Liver (tissue), 9 donors: ENCODE data around the gene NFAT5. TPM values are rescaled to one million over a fixed set of nuclear protein-coding genes. Genes with fewer than 3 reads are reported as not detected.

ENCODE experiments used
- DNase-seq: peaks from one replicate; pipeline ENCODE4 v3.0.0-alpha.2; 2017; ENCODE audit warnings: low spot score
- H3K27ac ChIP-seq, 2 donors: one replicate each; pipeline ENCODE4 v1.7.0; 2013; ENCODE audit warnings: inconsistent platforms in 2 of 2, low read length in 2 of 2, control low read depth in 1 of 2, low read depth in 1 of 2, mild to moderate bottlenecking in 1 of 2
- H3K27me3 ChIP-seq, 4 donors: one replicate each; pipeline versions ENCODE4 v1.6.1 to v1.7.0; 2013; ENCODE audit warnings: low read length in 3 of 4, inconsistent platforms in 1 of 4, mild to moderate bottlenecking in 1 of 4, moderate library complexity in 1 of 4; ENCODE audit not compliant: control insufficient read depth in 4 of 4, insufficient read depth in 4 of 4
- H3K36me3 ChIP-seq, 4 donors: one replicate each; pipeline versions ENCODE4 v1.6.1 to v1.7.0; 2013; ENCODE audit warnings: low read length in 3 of 4, mild to moderate bottlenecking in 3 of 4, low read depth in 1 of 4, moderate library complexity in 1 of 4; ENCODE audit not compliant: control insufficient read depth in 4 of 4, insufficient read depth in 3 of 4
- H3K4me1 ChIP-seq, 4 donors: one replicate each; pipeline versions ENCODE4 v1.6.1 to v1.7.0; 2013; ENCODE audit warnings: low read length in 3 of 4, mild to moderate bottlenecking in 3 of 4, moderate library complexity in 1 of 4; ENCODE audit not compliant: control insufficient read depth in 4 of 4, insufficient read depth in 4 of 4
- H3K4me3 ChIP-seq, 3 donors: one replicate each; pipeline versions ENCODE4 v1.6.1 to v1.7.0; 2013; ENCODE audit warnings: low read length in 3 of 3, control low read depth in 1 of 3, low read depth in 1 of 3, mild to moderate bottlenecking in 1 of 3
- H3K9ac ChIP-seq, 2 donors: one replicate each; pipeline ENCODE4 v1.7.0; 2013; ENCODE audit warnings: low read length in 2 of 2, mild to moderate bottlenecking in 2 of 2, moderate library complexity in 2 of 2, control low read depth in 1 of 2, low read depth in 1 of 2
- H3K9me3 ChIP-seq, 4 donors: one replicate each; pipeline versions ENCODE4 v1.6.1 to v1.7.0; 2013; ENCODE audit warnings: low read length in 3 of 4; ENCODE audit not compliant: control insufficient read depth in 4 of 4
- EGR1 ChIP-seq, 2 donors: IDR thresholded peaks; 2 replicates each; pipeline ENCODE4 v1.6.1; 2016 to 2018; ENCODE audit warnings: antibody characterized with exemption in 2 of 2, low read depth in 2 of 2
- FOXA1 ChIP-seq: IDR thresholded peaks from 2 replicates; pipeline ENCODE4 v1.6.1; 2016; ENCODE audit warnings: antibody characterized with exemption
- FOXA2 ChIP-seq: IDR thresholded peaks from 2 replicates; pipeline ENCODE4 v1.6.1; 2016; ENCODE audit warnings: antibody characterized with exemption
- GABPA ChIP-seq, 2 donors: IDR thresholded peaks in 1 of 2; conservative IDR thresholded peaks in 1 of 2; 2 replicates each; pipeline ENCODE4 v1.6.1; 2016; ENCODE audit warnings: antibody characterized with exemption in 2 of 2, mild to moderate bottlenecking in 1 of 2, moderate library complexity in 1 of 2
- HNF4A ChIP-seq, 2 donors: conservative IDR thresholded peaks; 2 replicates each; pipeline ENCODE4 v1.6.1; 2016; ENCODE audit warnings: antibody characterized with exemption in 2 of 2, mild to moderate bottlenecking in 2 of 2
- HNF4G ChIP-seq: IDR thresholded peaks from 2 replicates; pipeline ENCODE4 v1.6.1; 2016; ENCODE audit warnings: antibody characterized with exemption
- JUND ChIP-seq, 2 donors: IDR thresholded peaks; 2 replicates each; pipeline ENCODE4 v1.6.1; 2016; ENCODE audit warnings: antibody characterized with exemption in 2 of 2
- NR2F2 ChIP-seq: IDR thresholded peaks from 2 replicates; pipeline ENCODE4 v1.6.1; 2016; ENCODE audit warnings: antibody characterized with exemption
- RAD21 ChIP-seq, 2 donors: IDR thresholded peaks; 2 replicates each; pipeline ENCODE4 v1.6.1; 2016; ENCODE audit warnings: antibody characterized with exemption in 2 of 2, mild to moderate bottlenecking in 2 of 2
- RXRA ChIP-seq, 2 donors: IDR thresholded peaks; 2 replicates each; pipeline ENCODE4 v1.6.1; 2017 to 2018; ENCODE audit warnings: antibody characterized with exemption in 2 of 2, mild to moderate bottlenecking in 1 of 2
- SP1 ChIP-seq: IDR thresholded peaks from 2 replicates; pipeline ENCODE4 v1.6.1; 2018; ENCODE audit warnings: antibody characterized with exemption, mild to moderate bottlenecking
- TAF1 ChIP-seq: conservative IDR thresholded peaks from 2 replicates; pipeline ENCODE4 v1.6.1; 2016; ENCODE audit warnings: antibody characterized with exemption, mild to moderate bottlenecking
- YY1 ChIP-seq: IDR thresholded peaks from 2 replicates; pipeline ENCODE4 v1.6.1; 2016; ENCODE audit warnings: antibody characterized with exemption, mild to moderate bottlenecking
- WGBS: extraction: QIAGEN DNeasy Blood & Tissue Kit; methylation state at CpG from one replicate; pipeline ENCODE4 v1.1.7; 2013; 5-methylcytosine and 5-hydroxymethylcytosine counted together
- polyA plus RNA-seq, 2 donors: library from polyadenylated mRNA; stranded (reverse) in 1 of 2; unstranded in 1 of 2; fragments of 200-250 nt in 1 of 2; fragments of >200 nt in 1 of 2; fragmentation: Nextera tagmentation in 1 of 2; extraction: Ambion mirVana in 1 of 2; gene quantifications; one replicate each; pipeline versions ENCODE4 v1.2.1 to v1.2.3, GENCODE V29; 2013 to 2015
- total RNA-seq, 2 donors: library from RNA; depleted of rRNA; stranded (reverse); fragments of >200 nt; gene quantifications; one replicate each; pipeline ENCODE4 v1.2.3, GENCODE V29; 2014
- TF ChIP-seq, protein P1 (sequence below): IDR thresholded peaks from 2 replicates; pipeline ENCODE4 v1.6.1; 2016; ENCODE audit warnings: antibody characterized with exemption, mild to moderate bottlenecking
- TF ChIP-seq, protein P2 (sequence below): fragments of 150-350 bp; IDR thresholded peaks from 2 replicates; pipeline ENCODE4 v1.5.1; 2017; ENCODE audit warnings: improper control_type of control experiment, low read depth, low read length; ENCODE audit not compliant: missing input control
- TF ChIP-seq, protein P3 (sequence below): IDR thresholded peaks from 2 replicates; pipeline ENCODE4 v1.6.1; 2016; ENCODE audit warnings: antibody characterized with exemption
- TF ChIP-seq, protein P4 (sequence below): IDR thresholded peaks from 2 replicates; pipeline ENCODE4 v1.6.1; 2016; ENCODE audit warnings: antibody characterized with exemption
- TF ChIP-seq, protein P5 (sequence below): IDR thresholded peaks from 2 replicates; pipeline ENCODE4 v1.6.1; 2016; ENCODE audit warnings: antibody characterized with exemption
- donor health status: healthy.
- donor health status: healthy.
- donor health status: healthy.
- donor health status: healthy.
- donor health status: healthy.

Gene NFAT5
- total and polyA plus RNA-seq, 4 donors = 1.5 to 21.0 (median 11.2) TPM

DNA sequence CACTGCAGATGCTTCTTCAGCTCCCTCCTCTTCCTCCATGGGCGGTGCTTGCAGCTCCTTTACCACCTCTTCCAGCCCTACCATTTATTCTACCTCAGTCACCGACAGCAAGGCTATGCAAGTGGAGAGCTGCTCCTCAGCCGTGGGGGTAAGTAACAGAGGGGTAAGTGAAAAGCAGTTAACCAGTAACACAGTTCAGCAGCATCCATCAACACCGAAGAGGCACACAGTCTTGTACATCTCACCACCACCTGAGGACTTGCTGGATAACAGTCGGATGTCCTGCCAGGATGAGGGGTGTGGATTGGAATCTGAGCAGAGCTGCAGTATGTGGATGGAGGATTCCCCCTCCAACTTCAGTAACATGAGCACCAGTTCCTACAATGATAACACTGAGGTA is 81.3 kb downstream of the NFAT5 start:
- Histone ChIP-seq H3K27ac (no peak overlapping the region), H3K4me3 (no peak overlapping the region), H3K36me3 (peaks cover 1 to 9% (median 8%) of the 10 kb centered on the region in 4 donors), H3K27me3 (no peaks in the 10 kb centered on the region), H3K4me1 (peaks cover 0 to 9% (median 2%) of the 10 kb centered on the region in 4 donors), H3K9ac (no peak overlapping the region), H3K9me3 (no peaks in the 10 kb centered on the region)
- WGBS = 98% methylated on average over 5 of the region's 5 CpGs
- TF ChIP-seq, protein P1, sequence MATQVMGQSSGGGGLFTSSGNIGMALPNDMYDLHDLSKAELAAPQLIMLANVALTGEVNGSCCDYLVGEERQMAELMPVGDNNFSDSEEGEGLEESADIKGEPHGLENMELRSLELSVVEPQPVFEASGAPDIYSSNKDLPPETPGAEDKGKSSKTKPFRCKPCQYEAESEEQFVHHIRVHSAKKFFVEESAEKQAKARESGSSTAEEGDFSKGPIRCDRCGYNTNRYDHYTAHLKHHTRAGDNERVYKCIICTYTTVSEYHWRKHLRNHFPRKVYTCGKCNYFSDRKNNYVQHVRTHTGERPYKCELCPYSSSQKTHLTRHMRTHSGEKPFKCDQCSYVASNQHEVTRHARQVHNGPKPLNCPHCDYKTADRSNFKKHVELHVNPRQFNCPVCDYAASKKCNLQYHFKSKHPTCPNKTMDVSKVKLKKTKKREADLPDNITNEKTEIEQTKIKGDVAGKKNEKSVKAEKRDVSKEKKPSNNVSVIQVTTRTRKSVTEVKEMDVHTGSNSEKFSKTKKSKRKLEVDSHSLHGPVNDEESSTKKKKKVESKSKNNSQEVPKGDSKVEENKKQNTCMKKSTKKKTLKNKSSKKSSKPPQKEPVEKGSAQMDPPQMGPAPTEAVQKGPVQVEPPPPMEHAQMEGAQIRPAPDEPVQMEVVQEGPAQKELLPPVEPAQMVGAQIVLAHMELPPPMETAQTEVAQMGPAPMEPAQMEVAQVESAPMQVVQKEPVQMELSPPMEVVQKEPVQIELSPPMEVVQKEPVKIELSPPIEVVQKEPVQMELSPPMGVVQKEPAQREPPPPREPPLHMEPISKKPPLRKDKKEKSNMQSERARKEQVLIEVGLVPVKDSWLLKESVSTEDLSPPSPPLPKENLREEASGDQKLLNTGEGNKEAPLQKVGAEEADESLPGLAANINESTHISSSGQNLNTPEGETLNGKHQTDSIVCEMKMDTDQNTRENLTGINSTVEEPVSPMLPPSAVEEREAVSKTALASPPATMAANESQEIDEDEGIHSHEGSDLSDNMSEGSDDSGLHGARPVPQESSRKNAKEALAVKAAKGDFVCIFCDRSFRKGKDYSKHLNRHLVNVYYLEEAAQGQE = no peak
- no peak for TF ChIP-seq HNF4A (conservative IDR thresholded peaks at IDR 0.05)
- TF ChIP-seq, protein P2, sequence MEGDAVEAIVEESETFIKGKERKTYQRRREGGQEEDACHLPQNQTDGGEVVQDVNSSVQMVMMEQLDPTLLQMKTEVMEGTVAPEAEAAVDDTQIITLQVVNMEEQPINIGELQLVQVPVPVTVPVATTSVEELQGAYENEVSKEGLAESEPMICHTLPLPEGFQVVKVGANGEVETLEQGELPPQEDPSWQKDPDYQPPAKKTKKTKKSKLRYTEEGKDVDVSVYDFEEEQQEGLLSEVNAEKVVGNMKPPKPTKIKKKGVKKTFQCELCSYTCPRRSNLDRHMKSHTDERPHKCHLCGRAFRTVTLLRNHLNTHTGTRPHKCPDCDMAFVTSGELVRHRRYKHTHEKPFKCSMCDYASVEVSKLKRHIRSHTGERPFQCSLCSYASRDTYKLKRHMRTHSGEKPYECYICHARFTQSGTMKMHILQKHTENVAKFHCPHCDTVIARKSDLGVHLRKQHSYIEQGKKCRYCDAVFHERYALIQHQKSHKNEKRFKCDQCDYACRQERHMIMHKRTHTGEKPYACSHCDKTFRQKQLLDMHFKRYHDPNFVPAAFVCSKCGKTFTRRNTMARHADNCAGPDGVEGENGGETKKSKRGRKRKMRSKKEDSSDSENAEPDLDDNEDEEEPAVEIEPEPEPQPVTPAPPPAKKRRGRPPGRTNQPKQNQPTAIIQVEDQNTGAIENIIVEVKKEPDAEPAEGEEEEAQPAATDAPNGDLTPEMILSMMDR = no peak
- no peak for TF ChIP-seq FOXA1
- no peak for TF ChIP-seq FOXA2
- no peak for TF ChIP-seq NR2F2
- no peak for TF ChIP-seq RXRA (IDR thresholded peaks at IDR 0.05)
- TF ChIP-seq YY1 = no peak
- TF ChIP-seq, protein P3, sequence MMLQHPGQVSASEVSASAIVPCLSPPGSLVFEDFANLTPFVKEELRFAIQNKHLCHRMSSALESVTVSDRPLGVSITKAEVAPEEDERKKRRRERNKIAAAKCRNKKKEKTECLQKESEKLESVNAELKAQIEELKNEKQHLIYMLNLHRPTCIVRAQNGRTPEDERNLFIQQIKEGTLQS = no peak
- TF ChIP-seq, protein P4, sequence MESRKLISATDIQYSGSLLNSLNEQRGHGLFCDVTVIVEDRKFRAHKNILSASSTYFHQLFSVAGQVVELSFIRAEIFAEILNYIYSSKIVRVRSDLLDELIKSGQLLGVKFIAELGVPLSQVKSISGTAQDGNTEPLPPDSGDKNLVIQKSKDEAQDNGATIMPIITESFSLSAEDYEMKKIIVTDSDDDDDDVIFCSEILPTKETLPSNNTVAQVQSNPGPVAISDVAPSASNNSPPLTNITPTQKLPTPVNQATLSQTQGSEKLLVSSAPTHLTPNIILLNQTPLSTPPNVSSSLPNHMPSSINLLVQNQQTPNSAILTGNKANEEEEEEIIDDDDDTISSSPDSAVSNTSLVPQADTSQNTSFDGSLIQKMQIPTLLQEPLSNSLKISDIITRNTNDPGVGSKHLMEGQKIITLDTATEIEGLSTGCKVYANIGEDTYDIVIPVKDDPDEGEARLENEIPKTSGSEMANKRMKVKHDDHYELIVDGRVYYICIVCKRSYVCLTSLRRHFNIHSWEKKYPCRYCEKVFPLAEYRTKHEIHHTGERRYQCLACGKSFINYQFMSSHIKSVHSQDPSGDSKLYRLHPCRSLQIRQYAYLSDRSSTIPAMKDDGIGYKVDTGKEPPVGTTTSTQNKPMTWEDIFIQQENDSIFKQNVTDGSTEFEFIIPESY = no peak
- TF ChIP-seq TAF1 = no peak
- TF ChIP-seq EGR1 (IDR thresholded peaks at IDR 0.05; ENCODE audit: low read depth in 2 of 2) = no peak
- no peak for TF ChIP-seq HNF4G
- no peak for TF ChIP-seq JUND (IDR thresholded peaks at IDR 0.05)
- no peak for TF ChIP-seq GABPA (IDR thresholded peaks at IDR 0.05 in 1 of 2, conservative IDR thresholded peaks at IDR 0.05 in 1 of 2)
- TF ChIP-seq, protein P5, sequence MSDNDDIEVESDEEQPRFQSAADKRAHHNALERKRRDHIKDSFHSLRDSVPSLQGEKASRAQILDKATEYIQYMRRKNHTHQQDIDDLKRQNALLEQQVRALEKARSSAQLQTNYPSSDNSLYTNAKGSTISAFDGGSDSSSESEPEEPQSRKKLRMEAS = no peak
- no peak for TF ChIP-seq RAD21 (IDR thresholded peaks at IDR 0.05)
- TF ChIP-seq SP1 = no peak
- DNase-seq = no peak
